Amygdala (tissue), 56 donors: Measurements from ENCODE around the gene HFE.
"Not testable (repeated sequence)": the region's sequence is repeated elsewhere in the genome, so short reads cannot be mapped to it uniquely, and the experiment has no call there.

Experiments used
- DNase-seq, 56 donors: peaks; one replicate each; lab custom pipeline; 2025; lab: John Stamatoyannopoulos, UW

Gene HFE

DNA sequence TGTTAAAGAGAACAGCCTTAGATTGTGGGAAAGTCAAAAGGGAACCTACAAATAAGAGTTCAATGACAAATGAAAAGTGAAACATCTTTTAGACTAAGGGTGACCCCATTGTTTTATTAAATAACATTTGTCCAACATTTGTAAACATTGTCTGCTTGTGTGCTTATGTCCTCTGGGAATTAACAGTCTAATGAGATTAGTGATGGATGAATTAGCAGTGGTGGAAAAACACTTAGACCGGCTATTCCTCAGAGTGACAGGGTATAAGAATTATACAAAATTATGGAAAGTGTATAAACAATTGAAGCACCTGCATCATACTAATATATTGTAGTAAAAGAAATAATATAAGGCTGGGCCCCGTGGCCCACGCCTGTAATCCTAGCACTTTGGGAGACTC is 29.3 kb upstream of the HFE start:
- no peak for DNase-seq

DNA sequence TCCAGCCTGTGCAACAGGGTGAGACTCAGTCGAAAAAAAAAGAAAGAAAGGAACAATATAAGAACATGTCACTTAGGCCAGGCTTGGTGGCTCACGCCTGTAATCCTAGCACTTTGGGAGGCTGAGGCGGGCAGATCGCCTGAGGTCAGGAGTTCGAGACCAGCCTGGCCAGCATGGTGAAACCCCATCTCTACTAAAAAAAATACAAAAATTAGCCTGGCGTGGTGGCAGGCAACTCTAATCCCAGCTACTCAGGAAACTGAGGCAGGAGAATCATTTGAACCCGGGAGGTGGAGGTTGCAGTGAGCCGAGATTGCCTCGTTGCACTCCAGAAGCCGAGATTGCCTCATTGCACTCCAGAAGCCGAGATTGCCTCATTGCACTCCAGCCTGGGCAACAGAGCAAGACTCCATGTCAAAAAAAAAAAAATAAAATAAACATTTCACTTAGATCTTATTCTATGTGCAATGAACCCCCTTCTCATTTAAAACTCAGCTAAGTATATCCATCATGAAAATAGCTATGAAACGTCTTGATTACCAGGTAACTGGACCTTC is 28.7 kb upstream of the HFE start:
- not testable (repeated sequence) for DNase-seq

DNA sequence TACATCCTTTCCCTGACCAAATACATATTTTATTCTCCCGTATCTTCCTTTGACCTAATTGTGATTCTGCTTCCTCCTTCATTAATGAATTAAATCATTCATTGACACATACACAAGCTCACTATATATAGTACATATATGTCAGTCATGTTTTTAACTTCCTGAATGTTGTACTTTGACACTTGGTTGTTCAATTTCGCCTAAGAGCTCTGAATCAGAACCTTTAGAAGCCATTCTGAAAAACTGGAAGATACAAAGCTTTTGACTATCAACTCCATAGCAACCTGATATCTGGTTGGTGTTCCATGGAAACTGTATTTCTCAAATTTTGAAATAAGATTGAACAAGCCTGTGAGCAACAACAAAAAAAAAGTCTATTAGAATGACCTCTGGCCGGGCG is 27.3 kb upstream of the HFE start:
- no peak for DNase-seq

DNA sequence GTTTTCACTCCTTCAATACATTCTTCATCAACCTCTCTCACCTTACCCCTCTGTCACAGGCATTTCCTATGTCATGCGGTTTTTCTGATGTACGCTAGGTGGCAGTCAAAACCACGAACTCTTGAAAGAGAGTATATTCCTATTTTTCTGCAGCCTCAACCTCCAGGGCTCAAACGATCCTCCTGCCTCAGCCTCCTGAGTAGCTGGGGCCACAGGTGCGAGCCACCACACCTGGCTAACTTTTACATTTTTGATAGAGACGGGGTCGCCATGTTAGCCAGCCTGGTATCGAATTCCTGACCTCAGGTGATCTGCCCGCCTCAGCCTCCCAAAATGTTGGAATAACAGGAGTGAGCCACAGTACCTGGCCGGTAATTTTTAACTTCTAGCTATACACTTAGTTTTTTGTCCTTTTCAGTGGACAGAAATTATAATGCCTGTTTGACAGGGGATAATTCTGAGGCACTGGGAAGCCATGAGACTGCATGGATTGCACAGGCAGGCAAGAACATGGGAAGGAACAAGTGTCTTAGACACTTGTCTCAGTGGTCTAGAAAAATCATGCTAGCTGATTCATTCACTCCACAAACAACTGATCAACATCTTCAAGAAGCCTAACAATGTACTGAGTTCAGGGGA is 22.5 kb upstream of the HFE start:
- peak in 1 of 56 donors; percentile 6 for DNase-seq

DNA sequence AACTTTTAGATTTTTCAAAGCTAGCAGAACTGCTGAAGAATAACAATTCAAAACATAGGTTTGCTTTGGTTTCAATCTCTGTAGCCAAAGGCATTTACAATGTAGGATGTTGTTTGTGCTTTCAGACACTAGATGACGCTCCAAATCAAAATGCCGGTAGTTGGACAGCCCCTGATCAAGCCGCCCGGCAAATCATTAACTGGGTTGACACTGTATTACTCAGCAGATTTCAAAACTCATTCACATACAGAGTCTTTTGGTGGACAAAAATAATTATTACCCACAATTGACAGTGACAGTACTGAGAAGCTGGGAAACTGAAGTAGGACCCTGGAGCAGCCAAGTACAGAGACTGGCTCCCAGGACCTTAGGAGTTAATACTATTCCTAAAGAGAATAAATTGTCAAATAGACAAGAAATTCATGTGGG is 21.3 kb upstream of the HFE start:
- DNase-seq: peak in 31 of 56 donors; percentile 1 to 76 (median 15)

DNA sequence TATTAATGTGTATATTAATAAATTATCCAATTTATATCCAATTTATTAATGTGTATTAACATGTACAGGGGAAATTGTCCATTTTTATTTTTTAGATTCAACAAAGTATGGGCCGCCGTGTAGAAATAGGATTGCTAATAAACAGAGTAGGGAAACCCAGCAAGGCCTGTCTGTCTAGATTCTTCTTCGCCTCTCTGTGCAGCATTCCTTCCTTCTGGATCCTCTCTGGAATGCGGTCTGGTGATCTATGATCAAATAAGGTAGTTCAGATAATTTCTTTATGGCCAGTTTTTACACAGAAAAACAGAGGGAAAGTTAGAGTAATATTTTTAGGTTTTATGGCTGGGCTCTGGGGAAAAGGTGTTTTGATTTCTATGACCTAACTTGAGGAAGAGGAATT is 19.9 kb upstream of the HFE start:
- no peak for DNase-seq

DNA sequence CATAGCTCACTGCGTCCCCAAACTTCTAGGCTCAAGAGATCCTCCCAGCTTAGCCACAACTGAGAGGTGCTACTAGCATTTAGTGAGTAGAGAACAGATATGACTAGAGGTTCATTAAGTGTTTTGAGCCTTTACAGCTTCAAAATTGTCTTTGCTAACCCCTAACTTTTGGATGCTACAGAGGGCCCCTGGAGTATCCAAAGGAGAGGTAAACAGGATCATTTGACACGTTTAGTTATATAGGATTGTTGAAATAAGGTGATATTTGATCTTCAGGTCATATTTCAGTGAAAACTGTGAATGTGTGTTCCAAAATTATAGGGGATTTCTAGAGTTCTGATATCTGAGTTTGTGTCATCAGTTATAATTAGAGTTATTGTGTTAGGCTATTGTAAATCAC is 19.2 kb upstream of the HFE start:
- DNase-seq: no peak

DNA sequence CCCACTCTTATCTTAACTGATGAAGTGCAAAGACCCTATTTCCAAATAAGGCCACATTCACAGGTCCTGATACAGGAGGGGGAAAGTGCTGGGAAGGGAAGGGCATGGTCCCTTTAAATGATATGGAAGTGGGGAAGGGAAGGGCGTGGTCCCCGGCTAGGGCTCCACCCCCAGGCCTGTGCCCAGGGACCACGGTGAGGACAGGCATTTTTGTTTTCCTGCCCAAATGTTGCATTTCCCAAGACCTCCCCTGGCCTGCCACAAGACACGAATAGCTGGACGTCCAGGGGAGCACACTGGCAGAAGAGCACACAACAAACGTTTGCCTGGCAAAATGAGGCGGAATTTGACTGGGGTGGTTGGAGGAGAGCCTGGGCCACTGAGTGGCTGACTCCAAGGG is 16.1 kb upstream of the HFE start:
- DNase-seq: no peak

DNA sequence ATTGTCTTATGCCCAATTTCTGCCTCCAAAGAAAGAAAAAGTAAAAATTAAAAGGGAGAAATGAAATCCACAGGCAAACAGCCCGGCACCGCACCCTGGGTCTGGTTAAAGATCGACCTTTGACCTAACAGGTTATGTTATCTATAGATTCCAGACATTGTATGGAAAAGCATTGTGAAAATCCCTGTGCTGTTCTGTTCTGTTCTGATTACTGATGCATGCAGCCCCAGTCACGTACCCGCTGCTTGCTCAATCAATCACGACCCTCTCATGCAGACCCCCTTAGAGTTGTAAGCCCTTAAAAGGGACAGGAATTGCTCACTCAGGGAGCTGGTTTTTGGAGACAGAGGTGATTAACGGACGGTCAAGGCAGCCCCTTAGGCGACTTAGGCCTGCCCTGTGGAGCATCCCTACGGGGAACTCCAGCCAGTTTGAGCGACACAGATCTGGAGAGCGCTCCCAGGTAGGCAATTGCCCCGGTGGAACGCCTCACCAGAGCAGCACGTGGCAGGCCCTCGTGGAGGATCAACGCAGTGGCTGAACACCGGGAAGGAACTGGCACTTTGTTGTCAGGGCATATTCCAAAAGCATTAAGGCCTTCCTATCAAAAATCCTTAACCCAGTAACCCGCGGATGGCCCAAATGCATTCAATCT is 12.0 kb upstream of the HFE start:
- no peak for DNase-seq

DNA sequence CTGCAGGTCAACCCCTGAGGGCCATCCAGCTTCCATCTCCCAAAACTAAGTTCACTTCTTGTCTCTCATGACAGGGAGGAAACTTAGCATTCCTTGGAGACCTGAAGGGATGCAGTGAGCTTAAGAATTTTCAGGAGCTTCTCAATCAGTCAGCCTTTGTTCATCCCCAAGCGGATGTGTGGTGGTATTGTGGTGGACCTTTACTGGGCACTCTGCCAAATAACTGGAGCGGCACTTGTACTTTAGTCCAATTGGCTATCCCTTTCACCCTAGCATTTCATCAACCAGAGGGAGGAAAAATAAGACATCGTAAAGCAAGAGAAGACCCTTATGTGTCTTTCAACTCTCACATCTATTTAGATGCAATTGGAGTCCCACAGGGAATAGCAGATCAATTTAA is 9.2 kb upstream of the HFE start:
- DNase-seq: not testable (repeated sequence)

DNA sequence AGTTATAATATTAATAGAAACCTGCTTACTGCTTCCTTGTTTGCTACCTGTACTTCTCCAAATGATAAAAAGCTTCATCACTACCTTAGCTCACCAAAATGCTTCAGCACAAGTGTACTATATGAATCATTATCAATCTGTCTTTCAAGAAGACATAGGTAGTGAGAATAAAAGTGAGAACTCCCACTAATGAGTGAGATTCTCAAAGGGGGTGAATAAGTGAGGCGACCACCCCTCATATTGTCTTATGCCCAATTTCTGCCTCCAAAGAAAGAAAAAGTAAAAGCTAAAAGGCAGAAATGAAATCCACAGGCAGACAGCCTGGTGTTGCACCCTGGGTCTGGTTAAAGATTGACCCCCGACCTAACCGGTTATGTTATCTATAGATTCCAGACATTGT is 6.1 kb upstream of the HFE start:
- DNase-seq: not testable (repeated sequence)

DNA sequence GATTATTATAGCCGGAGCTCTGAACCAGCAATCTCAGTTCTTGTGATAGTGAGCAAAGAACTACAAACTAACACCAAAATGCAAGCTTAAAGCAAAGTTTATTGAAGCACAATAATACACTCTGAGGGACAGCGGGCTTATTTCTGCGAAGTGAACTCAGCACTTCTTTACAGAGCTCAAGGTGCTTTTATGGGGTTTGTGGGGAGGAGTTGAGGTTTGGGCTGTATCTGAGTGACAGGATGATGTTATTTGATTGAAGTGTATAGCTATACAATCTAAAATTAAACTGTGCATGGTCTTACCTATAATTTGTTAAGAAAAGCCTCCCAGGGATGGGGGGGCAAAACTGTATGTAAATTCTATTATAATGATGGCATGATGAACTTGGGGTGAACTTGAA is 1.0 kb upstream of the HFE start:
- DNase-seq: no peak

DNA sequence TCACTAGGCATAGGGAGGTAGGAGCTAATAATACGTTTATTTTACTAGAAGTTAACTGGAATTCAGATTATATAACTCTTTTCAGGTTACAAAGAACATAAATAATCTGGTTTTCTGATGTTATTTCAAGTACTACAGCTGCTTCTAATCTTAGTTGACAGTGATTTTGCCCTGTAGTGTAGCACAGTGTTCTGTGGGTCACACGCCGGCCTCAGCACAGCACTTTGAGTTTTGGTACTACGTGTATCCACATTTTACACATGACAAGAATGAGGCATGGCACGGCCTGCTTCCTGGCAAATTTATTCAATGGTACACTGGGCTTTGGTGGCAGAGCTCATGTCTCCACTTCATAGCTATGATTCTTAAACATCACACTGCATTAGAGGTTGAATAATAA is 1.1 kb downstream of the HFE start:
- DNase-seq: no peak

DNA sequence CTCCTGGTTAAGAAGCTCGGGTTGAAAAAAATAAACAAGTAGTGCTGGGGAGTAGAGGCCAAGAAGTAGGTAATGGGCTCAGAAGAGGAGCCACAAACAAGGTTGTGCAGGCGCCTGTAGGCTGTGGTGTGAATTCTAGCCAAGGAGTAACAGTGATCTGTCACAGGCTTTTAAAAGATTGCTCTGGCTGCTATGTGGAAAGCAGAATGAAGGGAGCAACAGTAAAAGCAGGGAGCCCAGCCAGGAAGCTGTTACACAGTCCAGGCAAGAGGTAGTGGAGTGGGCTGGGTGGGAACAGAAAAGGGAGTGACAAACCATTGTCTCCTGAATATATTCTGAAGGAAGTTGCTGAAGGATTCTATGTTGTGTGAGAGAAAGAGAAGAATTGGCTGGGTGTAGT is 2.0 kb downstream of the HFE start:
- DNase-seq: no peak

DNA sequence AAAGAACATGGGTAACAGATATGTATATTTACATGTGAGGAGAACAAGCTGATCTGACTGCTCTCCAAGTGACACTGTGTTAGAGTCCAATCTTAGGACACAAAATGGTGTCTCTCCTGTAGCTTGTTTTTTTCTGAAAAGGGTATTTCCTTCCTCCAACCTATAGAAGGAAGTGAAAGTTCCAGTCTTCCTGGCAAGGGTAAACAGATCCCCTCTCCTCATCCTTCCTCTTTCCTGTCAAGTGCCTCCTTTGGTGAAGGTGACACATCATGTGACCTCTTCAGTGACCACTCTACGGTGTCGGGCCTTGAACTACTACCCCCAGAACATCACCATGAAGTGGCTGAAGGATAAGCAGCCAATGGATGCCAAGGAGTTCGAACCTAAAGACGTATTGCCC is 5.2 kb downstream of the HFE start:
- no peak for DNase-seq

DNA sequence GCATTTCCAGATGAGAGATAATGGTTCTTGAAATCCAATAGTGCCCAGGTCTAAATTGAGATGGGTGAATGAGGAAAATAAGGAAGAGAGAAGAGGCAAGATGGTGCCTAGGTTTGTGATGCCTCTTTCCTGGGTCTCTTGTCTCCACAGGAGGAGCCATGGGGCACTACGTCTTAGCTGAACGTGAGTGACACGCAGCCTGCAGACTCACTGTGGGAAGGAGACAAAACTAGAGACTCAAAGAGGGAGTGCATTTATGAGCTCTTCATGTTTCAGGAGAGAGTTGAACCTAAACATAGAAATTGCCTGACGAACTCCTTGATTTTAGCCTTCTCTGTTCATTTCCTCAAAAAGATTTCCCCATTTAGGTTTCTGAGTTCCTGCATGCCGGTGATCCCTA is 6.8 kb downstream of the HFE start:
- no peak for DNase-seq

DNA sequence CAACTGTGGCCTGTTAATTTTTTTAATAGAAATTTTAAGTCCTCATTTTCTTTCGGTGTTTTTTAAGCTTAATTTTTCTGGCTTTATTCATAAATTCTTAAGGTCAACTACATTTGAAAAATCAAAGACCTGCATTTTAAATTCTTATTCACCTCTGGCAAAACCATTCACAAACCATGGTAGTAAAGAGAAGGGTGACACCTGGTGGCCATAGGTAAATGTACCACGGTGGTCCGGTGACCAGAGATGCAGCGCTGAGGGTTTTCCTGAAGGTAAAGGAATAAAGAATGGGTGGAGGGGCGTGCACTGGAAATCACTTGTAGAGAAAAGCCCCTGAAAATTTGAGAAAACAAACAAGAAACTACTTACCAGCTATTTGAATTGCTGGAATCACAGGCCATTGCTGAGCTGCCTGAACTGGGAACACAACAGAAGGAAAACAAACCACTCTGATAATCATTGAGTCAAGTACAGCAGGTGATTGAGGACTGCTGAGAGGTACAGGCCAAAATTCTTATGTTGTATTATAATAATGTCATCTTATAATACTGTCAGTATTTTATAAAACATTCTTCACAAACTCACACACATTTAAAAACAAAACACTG is 10.1 kb downstream of the HFE start:
- peak in 39 of 56 donors; percentile 2 to 79 (median 19) for DNase-seq

DNA sequence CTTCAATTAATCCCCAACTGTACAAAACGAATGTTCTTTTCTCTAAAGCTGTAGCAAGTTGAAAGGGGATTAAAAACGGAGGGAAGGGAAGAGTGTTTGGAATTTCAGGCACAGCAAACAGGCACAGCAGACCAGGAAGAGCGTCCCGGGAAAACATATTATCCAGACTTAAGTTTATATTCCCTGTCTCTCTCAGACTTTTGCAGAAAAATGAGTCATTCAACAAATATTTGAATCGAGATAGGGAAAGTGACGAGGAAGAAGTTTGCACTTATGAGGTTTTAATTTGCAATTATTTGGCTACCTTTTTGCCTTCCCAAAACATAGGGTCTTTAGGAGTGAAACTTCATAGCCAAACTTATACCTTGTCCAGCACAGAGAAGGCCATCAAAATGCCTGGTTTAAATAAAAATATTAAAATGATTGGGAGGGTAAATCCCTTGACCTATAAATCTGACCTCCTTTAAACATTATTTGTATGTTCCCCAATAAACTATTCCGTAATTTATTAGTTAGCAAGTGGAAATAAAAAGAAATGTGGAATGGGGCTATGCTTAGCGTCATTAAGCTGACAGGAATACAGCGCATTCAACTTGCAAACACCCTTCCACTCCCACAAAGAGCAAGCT is 16.0 kb downstream of the HFE start:
- DNase-seq: no peak

DNA sequence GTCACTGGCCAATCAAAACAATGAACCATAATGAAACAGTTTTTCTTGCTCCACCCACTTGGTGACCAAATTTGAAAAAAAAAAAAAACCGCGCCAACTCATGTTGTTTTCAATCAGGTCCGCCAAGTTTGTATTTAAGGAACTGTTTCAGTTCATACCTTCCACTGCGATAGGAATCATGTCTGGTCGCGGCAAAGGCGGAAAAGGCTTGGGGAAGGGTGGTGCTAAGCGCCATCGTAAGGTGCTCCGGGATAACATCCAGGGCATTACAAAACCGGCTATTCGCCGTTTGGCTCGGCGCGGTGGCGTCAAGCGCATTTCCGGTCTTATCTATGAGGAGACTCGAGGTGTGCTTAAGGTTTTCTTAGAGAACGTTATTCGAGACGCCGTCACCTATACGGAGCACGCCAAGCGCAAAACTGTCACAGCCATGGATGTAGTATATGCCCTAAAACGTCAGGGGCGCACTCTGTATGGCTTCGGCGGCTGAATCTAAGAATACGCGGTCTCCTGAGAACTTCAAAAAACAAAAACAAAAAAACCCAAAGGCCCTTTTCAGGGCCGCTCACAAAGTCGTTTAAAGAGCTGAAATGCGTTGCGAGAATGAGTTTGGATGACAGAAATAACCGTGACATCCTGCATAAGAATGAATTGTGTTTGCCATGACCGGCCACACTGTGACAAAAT is 16.7 kb downstream of the HFE start:
- DNase-seq: peak; percentile 24 to 94 (median 77)

DNA sequence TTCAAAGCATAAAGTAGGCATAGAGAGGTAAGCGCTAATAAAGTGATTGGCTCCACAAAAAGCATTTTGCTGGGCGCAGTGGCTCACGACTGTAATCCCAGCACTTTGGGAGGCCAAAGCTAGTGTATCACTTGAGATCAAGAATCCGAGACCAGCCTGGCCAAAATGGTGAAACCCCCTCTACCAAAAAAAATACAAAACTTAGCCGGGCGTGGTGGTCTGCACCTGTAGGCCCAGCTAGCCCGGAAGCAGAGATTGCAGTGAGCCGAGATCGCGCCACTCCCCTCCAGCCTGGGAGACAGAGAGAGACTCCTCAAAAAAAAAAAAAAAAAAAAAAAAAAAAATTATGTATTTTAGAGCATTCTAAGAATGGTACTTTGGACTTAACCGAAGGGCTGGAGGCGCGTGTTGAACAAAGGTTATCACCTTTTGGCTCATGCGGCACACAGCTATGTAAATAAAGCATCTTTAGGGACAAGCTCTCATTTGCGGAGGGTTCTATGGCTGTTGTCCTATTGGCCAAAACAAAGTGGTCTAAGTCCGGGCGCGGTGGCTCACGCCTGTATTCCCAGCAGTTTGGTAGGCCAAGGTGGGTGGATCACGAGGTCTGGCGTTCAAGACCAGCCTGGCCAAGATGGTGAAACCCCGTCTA is 17.4 kb downstream of the HFE start:
- DNase-seq: no peak
